Keratinocyte (primary cell): ENCODE data around the gene FUCA2.

ENCODE experiments used
- EZH2 ChIP-seq: IDR thresholded peaks from one replicate; pipeline ENCODE4 v1.6.1; 2012; ENCODE audit warnings: inconsistent platforms, mild to moderate bottlenecking, low read length, moderate library complexity
- TF ChIP-seq, protein P1 (sequence below), 3 experiments: IDR thresholded peaks in 1 of 3; conservative IDR thresholded peaks in 1 of 3; optimal IDR thresholded peaks in 1 of 3; 2 replicates in 2 of 3; 3 replicates in 1 of 3; pipeline versions ENCODE3 to v1.5.1; 2011; ENCODE audit warnings: low read length in 3 of 3, mild to moderate bottlenecking in 3 of 3, moderate library complexity in 2 of 3, control low read depth in 1 of 3, inconsistent platforms in 1 of 3; ENCODE audit not compliant: insufficient read depth in 2 of 3; ENCODE audit errors: extremely low read depth in 1 of 3

DNA sequence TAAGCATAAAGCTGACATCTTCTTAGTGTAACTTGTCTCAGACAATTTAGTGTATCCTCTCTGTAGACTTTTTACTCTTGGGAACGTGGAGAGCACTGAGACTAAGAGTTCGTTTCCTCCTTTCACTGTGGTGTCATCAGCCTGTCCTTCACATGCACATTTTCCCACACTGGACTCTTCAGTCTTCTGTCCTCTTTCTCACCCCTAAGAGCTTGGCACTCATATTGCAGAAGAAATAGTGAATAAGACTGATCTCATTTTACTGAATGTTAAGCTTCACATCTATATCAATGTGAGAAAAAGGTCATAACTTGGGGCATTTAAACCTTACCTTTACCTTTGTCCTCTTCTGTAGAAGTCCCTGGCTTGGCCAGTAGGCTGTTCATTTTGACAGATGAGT, 25.6 kb downstream of the FUCA2 start:
- TF ChIP-seq, protein P1, sequence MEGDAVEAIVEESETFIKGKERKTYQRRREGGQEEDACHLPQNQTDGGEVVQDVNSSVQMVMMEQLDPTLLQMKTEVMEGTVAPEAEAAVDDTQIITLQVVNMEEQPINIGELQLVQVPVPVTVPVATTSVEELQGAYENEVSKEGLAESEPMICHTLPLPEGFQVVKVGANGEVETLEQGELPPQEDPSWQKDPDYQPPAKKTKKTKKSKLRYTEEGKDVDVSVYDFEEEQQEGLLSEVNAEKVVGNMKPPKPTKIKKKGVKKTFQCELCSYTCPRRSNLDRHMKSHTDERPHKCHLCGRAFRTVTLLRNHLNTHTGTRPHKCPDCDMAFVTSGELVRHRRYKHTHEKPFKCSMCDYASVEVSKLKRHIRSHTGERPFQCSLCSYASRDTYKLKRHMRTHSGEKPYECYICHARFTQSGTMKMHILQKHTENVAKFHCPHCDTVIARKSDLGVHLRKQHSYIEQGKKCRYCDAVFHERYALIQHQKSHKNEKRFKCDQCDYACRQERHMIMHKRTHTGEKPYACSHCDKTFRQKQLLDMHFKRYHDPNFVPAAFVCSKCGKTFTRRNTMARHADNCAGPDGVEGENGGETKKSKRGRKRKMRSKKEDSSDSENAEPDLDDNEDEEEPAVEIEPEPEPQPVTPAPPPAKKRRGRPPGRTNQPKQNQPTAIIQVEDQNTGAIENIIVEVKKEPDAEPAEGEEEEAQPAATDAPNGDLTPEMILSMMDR (optimal IDR thresholded peaks at IDR 0.05 in 1 of 3, IDR thresholded peaks at IDR 0.05 in 1 of 3, conservative IDR thresholded peaks at IDR 0.05 in 1 of 3; ENCODE audit: extremely low read depth in 1 of 3, insufficient read depth in 2 of 3, low read length in 3 of 3) = peak in 1 of 3 experiments; percentile 7
- no peak for TF ChIP-seq EZH2
